Mucosa of descending colon (tissue), 3 donors: Measurements from ENCODE around the gene LOX. TPM values are rescaled to one million over a fixed set of nuclear protein-coding genes. Genes with fewer than 3 reads are reported as not detected.

ENCODE experiments used
- ATAC-seq: fragments of 200-7000 bp; cut with Tn5 transposase; one replicate; pipeline ENCODE4 v1.9.1; 2020; ENCODE audit warnings: mild to moderate bottlenecking, moderate library complexity
- DNase-seq, 3 donors: peaks; one replicate each; pipeline ENCODE4 v3.0.0-alpha.2; 2020
- H3K36me3 ChIP-seq: fragments of 200-600 bp; one replicate; pipeline ENCODE4 v1.8.0; 2021; ENCODE audit warnings: low read depth, mild to moderate bottlenecking
- H3K4me1 ChIP-seq: fragments of 200-600 bp; one replicate; pipeline ENCODE4 v1.8.0; 2021; ENCODE audit warnings: low read depth, mild to moderate bottlenecking
- H3K4me3 ChIP-seq: fragments of 200-600 bp; one replicate; pipeline ENCODE4 v1.8.0; 2021; ENCODE audit warnings: mild to moderate bottlenecking
- H3K9me3 ChIP-seq: fragments of 200-600 bp; one replicate; pipeline ENCODE4 v1.8.0; 2021; ENCODE audit warnings: mild to moderate bottlenecking
- CTCF ChIP-seq: fragments of 200-600 bp; IDR thresholded peaks from one replicate; pipeline ENCODE4 v1.8.0; 2022; ENCODE audit warnings: antibody characterized with exemption, mild to moderate bottlenecking
- intact Hi-C, 2 donors: fragments of 100-400 bp; cut with DNase I in 1 of 2; cut with micrococcal nuclease in 1 of 2; formaldehyde crosslinking; loops; one replicate each; pipeline versions ENCODE4 v1.11.0 to v1.11.1; 2022; cut with DNase I, micrococcal nuclease
- total RNA-seq, 3 donors: library from RNA; stranded (reverse); fragmentation: NEBNext Ultra II Directional in 2 of 3; extraction: Animal tissue kit (Norgen Biotek cat#: 25700) in 2 of 3; gene quantifications; one replicate each; pipeline versions ENCODE4 v1.2.1 to v1.2.4, GENCODE V29; 2021 to 2023
- donor health status: DM: no; HTN: no; CAD: no; lungs with moderate emphysema.
- donor health status: DM: no; HTN: no; CAD: no.
- donor health status: DM: no; HTN: yes; CAD: no.

The LOX gene
- total RNA-seq, 3 donors from 2014 or later: 1.2 to 6.7 (median 4.6) TPM

GRCh38 chr5:122121479-122122465 lies 43.7 kb upstream of the LOX start:
- no peaks in the 10 kb centered on the region for H3K9me3 ChIP-seq
- H3K4me1 ChIP-seq: no peaks in the 10 kb centered on the region
- no peak overlapping the region for H3K4me3 ChIP-seq
- ATAC-seq (no peak), DNase-seq (no peak)
- H3K36me3 ChIP-seq: no peaks in the 10 kb centered on the region
- no peak for TF ChIP-seq CTCF
- intact Hi-C loops: no loop called here

GRCh38 chr5:122120957-122121356 lies 42.9 kb upstream of the LOX start:
- ATAC-seq (no peak), DNase-seq (no peak)
- TF ChIP-seq CTCF: no peak
- Histone ChIP-seq H3K36me3 (no peaks in the 10 kb centered on the region), H3K9me3 (no peaks in the 10 kb centered on the region), H3K4me1 (no peaks in the 10 kb centered on the region), H3K4me3 (no peak overlapping the region)
- intact Hi-C loops: no loop called here

GRCh38 chr5:122120493-122120892 lies 42.4 kb upstream of the LOX start:
- Histone ChIP-seq H3K36me3 (no peaks in the 10 kb centered on the region), H3K4me1 (no peaks in the 10 kb centered on the region), H3K9me3 (no peaks in the 10 kb centered on the region), H3K4me3 (no peak overlapping the region)
- intact Hi-C loops: no loop called here
- ATAC-seq (no peak), DNase-seq (no peak)
- TF ChIP-seq CTCF: no peak

- no peaks in the 10 kb centered on the region for H3K9me3 ChIP-seq
- ATAC-seq (no peak), DNase-seq (no peak)
- no peak for TF ChIP-seq CTCF
- intact Hi-C loops: no loop called here
- H3K4me1 ChIP-seq: no peaks in the 10 kb centered on the region
- no peak overlapping the region for H3K4me3 ChIP-seq
- H3K36me3 ChIP-seq: no peaks in the 10 kb centered on the region
Observed at GRCh38 chr5:122119205-122119604, 41.1 kb upstream of the LOX start.

- Histone ChIP-seq H3K4me1 (no peaks in the 10 kb centered on the region), H3K36me3 (no peaks in the 10 kb centered on the region), H3K4me3 (no peak overlapping the region), H3K9me3 (no peaks in the 10 kb centered on the region)
- ATAC-seq: no peak
- TF ChIP-seq CTCF: no peak
- intact Hi-C loops: no loop called here
- no peak for DNase-seq
Observed at GRCh38 chr5:122118356-122118948, 40.4 kb upstream of the LOX start.
